Ectodermal cell (in vitro differentiated cells): ENCODE measurements around the gene TBPL2. TPM values are rescaled to one million over a fixed set of nuclear protein-coding genes. Genes with fewer than 3 reads are reported as not detected.
"Not testable (repeated sequence)": the region's sequence is repeated elsewhere in the genome, so short reads cannot be mapped to it uniquely, and the experiment has no call there.

Source experiments
- H3K27ac ChIP-seq: 2 replicates; pipeline ENCODE4 v1.7.0; 2013; ENCODE audit warnings: mild to moderate bottlenecking, low read depth, low read length; ENCODE audit not compliant: insufficient read depth, poor library complexity, severe bottlenecking
- H3K27me3 ChIP-seq: 2 replicates; pipeline ENCODE4 v1.7.0; 2013; ENCODE audit warnings: mild to moderate bottlenecking, low read length; ENCODE audit not compliant: insufficient read depth, control insufficient read depth, poor library complexity, severe bottlenecking
- H3K36me3 ChIP-seq: one replicate; pipeline ENCODE4 v1.7.0; 2013; ENCODE audit warnings: low read length; ENCODE audit not compliant: control insufficient read depth, insufficient read depth
- H3K4me1 ChIP-seq: one replicate; pipeline ENCODE4 v1.7.0; 2013; ENCODE audit warnings: low read length; ENCODE audit not compliant: control insufficient read depth, insufficient read depth
- H3K4me3 ChIP-seq: 2 replicates; pipeline ENCODE4 v1.7.0; 2013; ENCODE audit warnings: low read depth, low read length, control low read depth; ENCODE audit not compliant: insufficient read depth
- H3K9me3 ChIP-seq: 2 replicates; pipeline ENCODE4 v1.7.0; 2013; ENCODE audit warnings: mild to moderate bottlenecking, low read length, moderate library complexity; ENCODE audit not compliant: control insufficient read depth
- WGBS, 2 experiments: methylation state at CpG; one replicate each; pipeline ENCODE4 v1.1.7; 2013; ENCODE audit warnings: missing lambda C conversion rate in 2 of 2; 5-methylcytosine and 5-hydroxymethylcytosine counted together
- polyA plus RNA-seq, 4 experiments: library from polyadenylated mRNA; stranded (reverse); fragments of 50-300 nt; gene quantifications; one replicate each; pipeline ENCODE4 v1.2.3, GENCODE V29; 2013

The TBPL2 gene
- not detected for polyA plus RNA-seq (2013, experiment 1 of 4)
- not detected for polyA plus RNA-seq (2013, experiment 2 of 4)
- not detected for polyA plus RNA-seq (2013, experiment 3 of 4)
- polyA plus RNA-seq (2013, experiment 4 of 4) = not detected

GRCh38 chr14:55440385-55440784, at the start of gene TBPL2:
TBPL2 (minus strand) TSS chr14:55440616; CDS start chr14:55440449, 167 bp downstream.
- no peaks in the 10 kb centered on the region for H3K9me3 ChIP-seq
- WGBS, 2 experiments = 91 to 92% methylated on average over 29 of the region's 29 CpGs
- no peaks in the 10 kb centered on the region for H3K27me3 ChIP-seq
- no peak within 1 kb of the TSS for H3K27ac ChIP-seq
- no peaks in the 10 kb centered on the region for H3K4me1 ChIP-seq
- H3K4me3 ChIP-seq = no peak within 1 kb of the TSS
- H3K36me3 ChIP-seq = no peaks in the 10 kb centered on the region

- Histone ChIP-seq H3K27ac (no peak overlapping the region), H3K4me1 (no peaks in the 10 kb centered on the region), H3K4me3 (no peak overlapping the region), H3K36me3 (no peaks in the 10 kb centered on the region), H3K9me3 (no peaks in the 10 kb centered on the region), H3K27me3 (no peaks in the 10 kb centered on the region)
- WGBS, 2 experiments = 84 to 92% methylated on average over 2 to 4 of the region's 4 CpGs
Measured at GRCh38 chr14:55488204-55488603, 47.8 kb upstream of the TBPL2 start.

- Histone ChIP-seq H3K4me1 (no peaks in the 10 kb centered on the region), H3K27ac (no peak overlapping the region), H3K36me3 (no peaks in the 10 kb centered on the region), H3K9me3 (no peaks in the 10 kb centered on the region), H3K4me3 (no peak overlapping the region), H3K27me3 (no peaks in the 10 kb centered on the region)
- 95 to 96% methylated on average over 4 of the region's 4 CpGs for WGBS, 2 experiments
Measured at GRCh38 chr14:55482936-55483605, 42.7 kb upstream of the TBPL2 start.

GRCh38 chr14:55481769-55482168, 41.4 kb upstream of the TBPL2 start:
- 96 to 100% methylated on average over 4 to 5 of the region's 5 CpGs for WGBS, 2 experiments
- H3K27me3 ChIP-seq = no peaks in the 10 kb centered on the region
- H3K4me1 ChIP-seq = no peaks in the 10 kb centered on the region
- H3K27ac ChIP-seq = no peak overlapping the region
- H3K9me3 ChIP-seq = no peaks in the 10 kb centered on the region
- H3K36me3 ChIP-seq = no peaks in the 10 kb centered on the region
- no peak overlapping the region for H3K4me3 ChIP-seq

- no peaks in the 10 kb centered on the region for H3K27me3 ChIP-seq
- no peaks in the 10 kb centered on the region for H3K36me3 ChIP-seq
- H3K4me1 ChIP-seq = no peaks in the 10 kb centered on the region
- no peak overlapping the region for H3K4me3 ChIP-seq
- no peaks in the 10 kb centered on the region for H3K9me3 ChIP-seq
- H3K27ac ChIP-seq = no peak overlapping the region
- WGBS, 2 experiments = 85 to 86% methylated on average over 4 of the region's 4 CpGs
Measured at GRCh38 chr14:55477680-55478079, 37.3 kb upstream of the TBPL2 start.

GRCh38 chr14:55476448-55476847, 36.0 kb upstream of the TBPL2 start:
- H3K9me3 ChIP-seq, H3K4me1 ChIP-seq, H3K4me3 ChIP-seq, H3K27ac ChIP-seq, H3K27me3 ChIP-seq, H3K36me3 ChIP-seq: not testable (repeated sequence)
- 90 to 94% methylated on average over 3 of the region's 3 CpGs for WGBS, 2 experiments

- Histone ChIP-seq H3K27ac (no peak overlapping the region), H3K9me3 (no peaks in the 10 kb centered on the region), H3K27me3 (no peaks in the 10 kb centered on the region), H3K4me3 (no peak overlapping the region), H3K4me1 (no peaks in the 10 kb centered on the region), H3K36me3 (no peaks in the 10 kb centered on the region)
- WGBS, 2 experiments = 89 to 100% methylated on average over 2 to 6 of the region's 7 CpGs
Measured at GRCh38 chr14:55473786-55474185, 33.4 kb upstream of the TBPL2 start.

GRCh38 chr14:55470025-55470424, 29.6 kb upstream of the TBPL2 start:
- no peaks in the 10 kb centered on the region for H3K4me1 ChIP-seq
- no peaks in the 10 kb centered on the region for H3K9me3 ChIP-seq
- H3K36me3 ChIP-seq = no peaks in the 10 kb centered on the region
- H3K27ac ChIP-seq = no peak overlapping the region
- no peak overlapping the region for H3K4me3 ChIP-seq
- H3K27me3 ChIP-seq = no peaks in the 10 kb centered on the region
- 90 to 95% methylated on average over 1 of the region's 1 CpG for WGBS, 2 experiments

GRCh38 chr14:55467307-55467706, 26.9 kb upstream of the TBPL2 start:
- no peaks in the 10 kb centered on the region for H3K9me3 ChIP-seq
- no peak overlapping the region for H3K27ac ChIP-seq
- H3K4me3 ChIP-seq = no peak overlapping the region
- 92 to 94% methylated on average over 7 of the region's 7 CpGs for WGBS, 2 experiments
- H3K27me3 ChIP-seq = no peaks in the 10 kb centered on the region
- H3K4me1 ChIP-seq = no peaks in the 10 kb centered on the region
- H3K36me3 ChIP-seq = no peaks in the 10 kb centered on the region

- no peak overlapping the region for H3K4me3 ChIP-seq
- no peaks in the 10 kb centered on the region for H3K9me3 ChIP-seq
- H3K27ac ChIP-seq = no peak overlapping the region
- no peaks in the 10 kb centered on the region for H3K36me3 ChIP-seq
- no peaks in the 10 kb centered on the region for H3K27me3 ChIP-seq
- 91 to 96% methylated on average over 8 of the region's 9 CpGs for WGBS, 2 experiments
- H3K4me1 ChIP-seq = peaks cover 7% of the 10 kb centered on the region
Measured at GRCh38 chr14:55458800-55459515, 18.5 kb upstream of the TBPL2 start.
